PC-3 (cell line): ENCODE data around the gene TFB1M.
"Not testable (repeated sequence)": the region's sequence is repeated elsewhere in the genome, so short reads cannot be mapped to it uniquely, and the experiment has no call there.

Source experiments
- CTCF ChIP-seq: fragments of 300-600 bp; sonication (generic); conservative IDR thresholded peaks from 2 replicates; pipeline ENCODE4 v1.5.1; 2017; ENCODE audit warnings: antibody characterized with exemption, low read depth, mild to moderate bottlenecking, low read length
- EZH2phosphoT487 ChIP-seq: fragments of 300-600 bp; sonication (generic); IDR thresholded peaks from 2 replicates; pipeline ENCODE4 v1.6.1; 2018; ENCODE audit warnings: mild to moderate bottlenecking, antibody characterized with exemption, low read length, borderline replicate concordance

DNA sequence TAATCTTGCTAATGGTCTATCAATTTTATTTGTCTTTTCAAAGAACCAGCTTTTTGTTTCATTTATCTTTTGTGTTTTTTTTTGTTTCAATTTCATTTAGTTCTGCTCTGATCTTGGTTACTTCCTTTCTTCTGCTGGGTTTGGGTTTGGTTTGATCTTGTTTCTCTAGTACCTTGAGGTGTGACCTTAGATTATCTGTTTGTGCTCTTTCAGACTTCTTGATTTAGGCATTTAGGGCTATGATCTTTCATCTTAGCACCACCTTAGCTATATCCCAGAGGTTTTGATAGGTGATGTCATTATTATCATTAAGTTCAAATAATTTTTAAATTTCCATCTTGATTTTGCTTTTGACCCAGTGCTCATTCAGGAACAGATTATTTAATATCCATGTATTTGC, 24.0 kb upstream of the TFB1M start:
- TF ChIP-seq CTCF, EZH2phosphoT487: not testable (repeated sequence)
